Measurements from ENCODE around the gene TMPRSS9. TPM values are rescaled to one million over a fixed set of nuclear protein-coding genes. Genes with fewer than 3 reads are reported as not detected.

Gene TMPRSS9
- polyA plus RNA-seq, 3 donors = 0.12 to 0.30 TPM; not detected in 1

- intact Hi-C loops (cut with micrococcal nuclease) = no loop called here
- H3K4me2 ChIP-seq (replicated peaks; ENCODE audit: extremely low read depth, low read length, poor library complexity, severe bottlenecking) = no peak overlapping the region
These were observed 93.5 kb downstream of the TMPRSS9 start for GRCh38 chr19:2453431-2454025.

More at GRCh38 chr19:2453431-2454025, 93.5 kb downstream of the TMPRSS9 start:
- H3K9me3 ChIP-seq (replicated peaks in 1 of 2; ENCODE audit: control insufficient read depth in 1 of 2, insufficient read depth in 1 of 2, low read length in 2 of 2) = no peaks in the 10 kb centered on the region
- peaks cover 17 to 21% of the 10 kb centered on the region in 2 donors for H3K4me1 ChIP-seq (ENCODE audit: control insufficient read depth in 1 of 2, insufficient read depth in 2 of 2, low read length in 2 of 2)
- no peak for DNase-seq
- no peaks in the 10 kb centered on the region for H3K27me3 Mint-ChIP-seq (ENCODE audit: low read depth in 3 of 3)
- H3K27ac Mint-ChIP-seq = peak overlapping the region in 3 of 7 donors; percentile 6 to 48 (median 36)
- no peaks in the 10 kb centered on the region for H3K9me3 Mint-ChIP-seq
- H3K4me3 Mint-ChIP-seq = no peak overlapping the region
- peaks cover 3 to 29% of the 10 kb centered on the region in 2 donors for H3K36me3 Mint-ChIP-seq
- peaks cover 78% of the 10 kb centered on the region for H3K79me2 ChIP-seq (ENCODE audit: insufficient read depth, low read length)
- peak overlapping the region in 1 of 2 donors; percentile 8 for H3K27ac ChIP-seq (ENCODE audit: low read depth in 1 of 2, low read length in 2 of 2)
- H2AFZ ChIP-seq (ENCODE audit: insufficient read depth, low read depth, low read length, poor library complexity, severe bottlenecking) = no peak overlapping the region
- no peak overlapping the region for H3K4me3 ChIP-seq (replicated peaks in 1 of 3; ENCODE audit: low read depth in 2 of 3, low read length in 3 of 3)
- H3K4me1 Mint-ChIP-seq = peaks cover 19% of the 10 kb centered on the region
- no peak for TF ChIP-seq CTCF (IDR thresholded peaks at IDR 0.05)
- peaks cover 0 to under 1% of the 10 kb centered on the region in 2 donors for H3K36me3 ChIP-seq (replicated peaks in 1 of 2; ENCODE audit: control insufficient read depth in 1 of 2, insufficient read depth in 2 of 2, low read length in 2 of 2)
- whole genome bisulfite sequencing (ENCODE audit: insufficient coverage) = over 99% methylated on average over 15 of the region's 19 CpGs
- H3K9ac ChIP-seq (ENCODE audit: insufficient read depth, low read length, poor library complexity, severe bottlenecking) = no peak overlapping the region
- H4K20me1 ChIP-seq (ENCODE audit: insufficient read depth, low read length) = no peaks in the 10 kb centered on the region
- no peaks in the 10 kb centered on the region for H3K27me3 ChIP-seq (ENCODE audit: control insufficient read depth in 2 of 2, insufficient read depth in 2 of 2, low read length in 2 of 2)
